HG02759 (cell line): ENCODE results near the gene DCDC2C.

Experiments
- ATAC-seq: cut with Tn5 transposase; IDR thresholded peaks from one replicate; pipeline ENCODE4 v1.9.1; 2021; ENCODE audit warnings: mild to moderate bottlenecking, moderate library complexity; ENCODE audit not compliant: unreplicated experiment

The DCDC2C gene

DNA sequence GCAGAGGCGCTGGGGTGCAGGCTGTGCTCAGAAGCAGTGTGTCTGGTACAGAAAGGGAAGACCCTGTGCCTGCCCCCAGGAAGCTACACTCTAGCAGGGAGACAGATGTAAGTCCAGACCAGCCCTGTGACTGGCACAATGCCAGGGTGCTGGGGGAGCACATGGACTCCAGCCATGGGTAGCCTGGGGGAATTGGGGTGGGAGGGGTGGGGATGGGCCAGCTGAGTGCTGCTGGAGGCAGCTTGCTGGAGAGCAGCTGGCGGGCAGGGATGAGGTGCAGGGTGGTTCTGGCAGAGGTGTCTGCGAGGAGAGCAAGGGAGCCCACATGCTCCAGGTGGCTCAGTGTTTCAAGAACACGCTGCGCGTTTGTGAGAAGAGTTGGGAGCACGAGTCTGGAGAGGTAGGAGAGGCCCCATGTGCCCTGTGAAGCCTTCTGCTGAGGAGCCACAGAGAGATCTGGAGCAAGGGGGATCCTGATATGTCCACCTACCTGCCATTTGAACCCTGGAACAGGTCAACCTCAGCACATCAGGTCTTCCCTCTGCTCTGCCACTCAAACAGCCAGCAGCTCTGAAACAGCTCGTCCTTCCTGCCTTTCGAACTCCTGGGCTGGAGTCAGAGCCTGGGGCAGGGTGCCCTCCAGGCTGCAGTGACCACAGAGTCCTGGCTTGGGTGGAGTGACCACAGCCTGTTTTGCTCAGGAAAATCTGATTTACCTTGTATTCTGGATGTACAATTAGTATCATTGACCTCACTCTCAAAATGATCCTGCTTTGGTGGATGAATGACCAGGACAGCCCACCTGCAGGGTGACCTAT lies 30.3 kb upstream of the DCDC2C start:
- ATAC-seq = no peak

- no peak for ATAC-seq
Measured at GRCh38 chr2:3674066-3674845, 29.1 kb upstream of the DCDC2C start.

DNA sequence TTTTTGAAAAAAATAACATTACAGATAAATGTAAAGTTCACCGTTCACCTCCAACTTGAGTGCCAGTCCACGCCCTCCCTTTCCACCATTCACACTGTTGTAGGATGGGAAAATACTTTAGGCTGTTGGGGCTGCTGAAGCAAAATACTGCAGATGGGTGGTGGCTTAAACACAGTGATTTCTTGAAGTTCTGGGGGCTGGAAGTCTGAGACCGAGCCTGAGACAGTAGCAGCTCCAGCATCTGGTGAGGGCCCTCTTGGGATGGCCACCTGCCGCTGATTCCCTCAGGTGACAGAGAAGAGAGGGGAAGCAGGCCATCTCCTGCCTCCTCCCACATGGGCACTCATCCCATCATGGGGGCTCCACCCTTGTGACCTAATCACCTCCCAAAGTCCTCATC lies 27.7 kb upstream of the DCDC2C start:
- ATAC-seq = no peak

- no peak for ATAC-seq
Measured at GRCh38 chr2:3677436-3677835, 25.9 kb upstream of the DCDC2C start.

DNA sequence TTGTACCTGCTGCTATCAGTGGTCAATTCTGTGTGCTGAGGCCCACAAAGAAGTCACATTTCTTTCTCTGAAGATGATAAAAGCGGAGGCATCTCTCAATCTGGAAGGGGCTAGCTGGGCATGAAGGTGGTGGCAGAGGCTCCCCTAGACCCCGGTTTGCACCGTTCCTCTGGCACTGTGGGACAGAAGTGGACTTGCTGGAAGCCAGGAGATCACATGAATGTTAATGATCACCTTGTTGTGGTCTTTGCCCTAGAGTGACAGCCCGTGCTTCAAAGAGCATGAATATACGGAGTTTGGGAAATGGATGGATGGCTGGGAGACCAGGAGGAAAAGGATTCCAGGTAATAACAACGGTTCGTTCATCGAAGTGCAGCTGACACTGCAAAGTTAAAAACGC lies 25.2 kb upstream of the DCDC2C start:
- no peak for ATAC-seq

- ATAC-seq = no peak
Measured at GRCh38 chr2:3679180-3679579, 24.2 kb upstream of the DCDC2C start.

GRCh38 chr2:3679616-3680393 lies 23.6 kb upstream of the DCDC2C start:
- no peak for ATAC-seq

- no peak for ATAC-seq
Measured at GRCh38 chr2:3680548-3681345, 22.6 kb upstream of the DCDC2C start.

GRCh38 chr2:3681625-3682024 lies 21.8 kb upstream of the DCDC2C start:
- ATAC-seq = no peak

DNA sequence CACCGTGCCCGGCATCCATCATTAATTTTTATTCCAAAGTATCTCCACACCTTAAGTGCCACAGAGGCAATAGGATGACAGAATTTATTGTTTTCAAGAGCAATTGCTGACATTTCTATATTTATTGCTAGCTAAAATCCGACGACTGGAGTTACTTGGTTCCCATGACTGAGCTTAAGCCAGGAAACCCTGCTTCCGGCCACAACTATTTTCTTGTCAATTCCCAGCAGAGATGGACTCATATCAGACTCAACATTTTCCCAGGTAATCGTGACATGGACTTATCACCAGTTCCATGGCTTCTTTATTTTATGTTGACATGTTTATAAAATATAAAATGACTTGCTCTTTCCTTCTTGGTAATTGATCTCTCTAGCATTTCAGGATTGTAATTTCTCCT lies 20.6 kb upstream of the DCDC2C start:
- ATAC-seq = no peak

GRCh38 chr2:3683748-3684454 lies 19.5 kb upstream of the DCDC2C start:
- ATAC-seq = no peak

DNA sequence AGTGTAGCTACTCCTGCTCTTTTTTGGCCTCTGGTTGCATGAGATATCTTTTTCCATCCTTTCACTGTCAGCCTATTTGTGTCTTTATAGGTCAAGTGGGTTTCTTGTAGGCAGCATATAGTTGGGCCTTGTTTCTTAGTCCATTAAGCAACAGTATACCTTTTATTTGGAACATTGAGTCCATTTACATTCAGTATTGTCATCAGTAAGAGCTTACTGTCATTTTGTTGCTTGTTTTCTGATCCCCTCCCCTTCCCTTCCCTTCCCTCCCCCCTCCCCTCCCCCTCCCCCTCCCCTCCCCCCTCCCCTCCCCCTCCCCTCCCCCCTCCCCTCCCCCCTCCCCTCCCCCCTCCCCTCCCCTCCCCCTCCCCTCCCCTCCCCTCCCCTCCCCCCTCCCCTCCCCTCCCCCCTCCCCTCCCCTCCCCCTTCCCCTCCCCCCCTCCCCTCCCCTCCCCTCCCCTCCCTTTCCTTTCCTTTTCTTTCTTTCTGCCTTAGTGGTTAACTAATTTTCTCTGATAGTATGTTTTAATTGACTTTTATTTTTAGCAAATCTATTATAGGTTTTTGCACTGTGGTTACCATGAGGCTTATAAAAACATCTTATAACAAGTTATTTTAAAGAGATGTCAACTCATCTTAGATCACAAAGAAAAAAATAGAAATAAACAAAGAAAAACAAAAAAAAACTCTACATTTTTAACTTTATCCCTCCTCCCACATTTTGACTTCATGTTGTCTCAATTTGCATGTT lies 13.2 kb upstream of the DCDC2C start:
- ATAC-seq = no peak

DNA sequence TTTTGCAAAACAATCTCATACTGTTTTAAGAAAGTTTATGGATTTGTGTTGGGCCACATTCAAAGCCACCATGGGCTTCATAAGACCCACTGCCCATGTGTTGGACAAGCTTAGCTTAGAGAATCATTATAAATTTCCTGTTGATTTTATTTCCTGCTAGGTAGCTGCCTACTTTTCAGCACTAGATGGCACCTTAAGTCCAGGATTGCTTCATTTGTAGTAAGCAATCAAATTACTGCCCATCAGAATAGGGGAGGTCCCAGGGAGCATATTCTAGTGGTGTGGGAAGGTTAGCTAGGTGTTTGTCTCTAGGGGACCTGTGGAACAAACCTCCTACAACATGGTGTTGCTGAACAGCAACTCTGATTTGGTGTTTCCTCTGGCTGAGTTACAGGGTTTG lies 11.0 kb upstream of the DCDC2C start:
- ATAC-seq = no peak

GRCh38 chr2:3696545-3696944 lies 6.8 kb upstream of the DCDC2C start:
- ATAC-seq = no peak

DNA sequence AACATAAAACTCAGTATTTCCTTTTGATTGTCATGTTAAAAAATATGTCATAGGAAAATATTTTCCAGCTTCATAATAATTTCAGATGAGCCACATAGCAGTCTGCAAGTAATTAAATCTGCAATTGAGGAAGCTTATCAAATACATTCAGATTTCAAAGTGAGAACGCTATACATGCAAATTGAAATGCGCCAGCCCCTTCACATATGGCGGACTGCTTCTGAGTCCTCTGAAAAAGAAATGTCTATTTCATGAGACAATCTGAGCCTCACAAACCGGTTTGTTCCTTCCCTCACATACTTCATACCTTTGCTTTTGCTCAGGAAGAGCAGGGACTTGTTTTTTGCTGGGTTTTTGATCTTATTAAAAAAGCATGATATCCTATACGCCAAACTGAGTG lies 2.3 kb upstream of the DCDC2C start:
- no peak for ATAC-seq

DNA sequence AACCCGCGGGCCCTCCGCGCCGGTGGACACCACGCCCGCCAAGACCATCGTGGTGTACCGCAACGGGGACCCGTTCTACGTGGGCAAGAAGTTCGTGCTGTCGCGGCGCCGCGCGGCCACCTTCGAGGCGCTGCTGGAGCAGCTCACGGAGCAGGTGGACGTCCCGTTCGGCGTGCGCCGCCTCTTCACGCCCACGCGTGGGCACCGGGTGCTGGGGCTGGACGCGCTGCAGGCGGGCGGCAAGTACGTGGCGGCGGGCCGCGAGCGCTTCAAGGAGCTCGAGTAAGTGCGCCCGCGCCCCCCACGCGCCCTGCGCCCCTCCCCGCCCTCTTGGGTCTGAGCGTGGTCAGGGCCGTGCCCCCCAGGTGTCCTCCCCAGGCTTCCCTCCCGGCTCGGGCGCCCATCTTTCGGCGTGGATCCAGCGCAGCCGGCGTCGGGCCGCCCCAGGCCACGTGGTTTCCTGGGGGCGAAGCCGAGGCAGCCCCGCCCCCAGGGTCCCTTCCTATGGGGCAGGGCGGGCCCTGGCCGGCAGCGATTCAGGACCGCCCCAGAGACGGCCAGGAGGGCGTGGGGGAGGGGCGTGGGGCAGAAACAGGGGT lies 481 bp downstream of the DCDC2C start:
- no peak for ATAC-seq

DNA sequence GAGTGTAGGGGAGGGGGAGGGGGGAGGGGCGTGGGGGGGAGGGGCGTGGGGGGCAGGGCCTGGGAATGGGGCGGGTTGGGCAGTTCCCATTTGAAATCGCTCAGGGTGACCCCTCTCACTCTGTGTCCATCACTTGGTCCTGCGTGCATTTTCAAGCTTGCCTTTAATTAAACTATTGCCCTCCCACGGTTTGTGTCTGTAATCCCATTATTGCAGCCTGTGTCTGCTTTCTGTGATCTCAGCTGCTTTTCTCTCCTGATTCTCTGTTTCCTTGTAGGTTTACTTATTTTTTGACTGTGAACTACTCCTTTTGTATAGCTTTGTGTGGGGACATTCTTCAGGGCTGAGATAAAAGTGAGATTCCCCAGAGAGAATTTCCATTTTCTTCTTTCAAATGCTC lies 1.3 kb downstream of the DCDC2C start:
- no peak for ATAC-seq

GRCh38 chr2:3705782-3706181 lies 2.4 kb downstream of the DCDC2C start:
- no peak for ATAC-seq

GRCh38 chr2:3706892-3707291 lies 3.5 kb downstream of the DCDC2C start:
- no peak for ATAC-seq
